Measurements from ENCODE around the gene MXD3. TPM values are rescaled to one million over a fixed set of nuclear protein-coding genes. Genes with fewer than 3 reads are reported as not detected.

The MXD3 gene
- total and polyA plus RNA-seq, 10 of the 15 experiments (the other 5 are each of a cell fraction or from before 2014, with no cell fraction given): 0.24 to 29.8 (median 13.5) TPM

DNA sequence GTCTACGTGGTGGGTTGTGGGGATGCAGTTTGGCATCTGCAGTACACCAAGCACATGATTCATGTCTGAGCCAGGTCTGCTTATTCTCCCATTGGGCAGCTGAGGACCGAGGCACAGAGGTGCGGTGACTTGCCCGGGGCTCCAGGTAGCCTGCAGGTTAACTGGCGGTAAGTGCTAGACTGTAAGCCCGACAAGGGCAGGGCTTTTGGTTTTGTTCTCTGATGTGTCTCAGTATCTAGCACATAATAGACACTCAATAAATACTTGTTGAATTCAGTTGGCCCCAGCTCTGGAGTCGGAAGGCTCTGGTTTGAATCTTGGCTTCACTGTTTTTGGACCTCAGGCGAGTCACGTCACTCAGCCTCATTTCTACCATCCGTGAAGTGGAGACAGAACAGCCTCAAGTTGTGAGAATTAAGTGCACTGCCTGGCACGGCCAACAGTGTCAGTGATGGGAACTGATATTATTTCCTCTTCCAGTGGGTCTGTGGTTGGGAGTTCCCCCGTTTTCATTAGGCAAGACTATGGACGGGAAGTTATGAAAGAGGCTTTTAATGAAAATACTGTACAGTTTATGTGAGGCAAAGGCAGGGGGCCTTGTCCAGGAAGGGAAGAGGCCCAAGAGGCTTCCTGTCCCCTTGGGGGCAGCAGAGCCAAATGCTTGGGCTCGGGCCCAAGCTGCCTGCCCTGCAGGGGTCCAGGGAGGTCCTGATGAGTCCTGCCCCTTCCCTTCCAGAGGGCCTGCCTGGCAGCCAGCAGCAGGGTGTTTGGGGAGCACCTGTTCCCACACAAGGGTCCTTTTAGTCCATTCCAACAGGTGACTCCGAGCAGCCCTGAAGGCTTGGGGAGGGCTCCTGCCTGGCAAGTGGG is 4.8 kb downstream of the MXD3 start:
- peaks cover 7 to 16% of the 10 kb centered on the region in 2 experiments for H3K36me3 ChIP-seq (ENCODE audit: control insufficient read depth in 2 of 2, insufficient read depth in 2 of 2, low read length in 1 of 2)
- TF ChIP-seq NFIC (IDR thresholded peaks at IDR 0.05; ENCODE audit: low read depth, low read length): 0 out of 2 replicates have a peak, but pooled peaks have one; percentile 28
- TF ChIP-seq ZNF217 (IDR thresholded peaks at IDR 0.05): no peak
- no peak for TF ChIP-seq MXI1 (IDR thresholded peaks at IDR 0.05; ENCODE audit: low read depth, low read length)
- no peak for TF ChIP-seq SMARCA5 (IDR thresholded peaks at IDR 0.05)
- TF ChIP-seq POLR2AphosphoS5 (IDR thresholded peaks at IDR 0.05; ENCODE audit: low read length): peak; percentile 47; the same call in 1 of the 2 replicates
- peak in 2 of 3 experiments; percentile 6 to 10; a peak in 1 of 6 replicates for TF ChIP-seq CTCF (IDR thresholded peaks at IDR 0.05 in 2 of 3, conservative IDR thresholded peaks at IDR 0.05 in 1 of 3; ENCODE audit: control insufficient read depth in 2 of 3, extremely low read depth in 1 of 3, insufficient read depth in 1 of 3, low read depth in 3 of 3, low read length in 3 of 3)
- peak; percentile 61 for TF ChIP-seq RUNX3 (IDR thresholded peaks at IDR 0.05; ENCODE audit: low read length)
- TF ChIP-seq BACH1 (IDR thresholded peaks at IDR 0.05; ENCODE audit: borderline replicate concordance): 0 out of 2 replicates have a peak, but pooled peaks have one; percentile 33
- TF ChIP-seq SP1 (IDR thresholded peaks at IDR 0.05; ENCODE audit: low read depth, low read length): no peak
- TF ChIP-seq, protein P1, sequence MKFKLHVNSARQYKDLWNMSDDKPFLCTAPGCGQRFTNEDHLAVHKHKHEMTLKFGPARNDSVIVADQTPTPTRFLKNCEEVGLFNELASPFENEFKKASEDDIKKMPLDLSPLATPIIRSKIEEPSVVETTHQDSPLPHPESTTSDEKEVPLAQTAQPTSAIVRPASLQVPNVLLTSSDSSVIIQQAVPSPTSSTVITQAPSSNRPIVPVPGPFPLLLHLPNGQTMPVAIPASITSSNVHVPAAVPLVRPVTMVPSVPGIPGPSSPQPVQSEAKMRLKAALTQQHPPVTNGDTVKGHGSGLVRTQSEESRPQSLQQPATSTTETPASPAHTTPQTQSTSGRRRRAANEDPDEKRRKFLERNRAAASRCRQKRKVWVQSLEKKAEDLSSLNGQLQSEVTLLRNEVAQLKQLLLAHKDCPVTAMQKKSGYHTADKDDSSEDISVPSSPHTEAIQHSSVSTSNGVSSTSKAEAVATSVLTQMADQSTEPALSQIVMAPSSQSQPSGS (IDR thresholded peaks at IDR 0.05; ENCODE audit: low read length): 0 out of 2 replicates have a peak, but pooled peaks have one; percentile 29
- no peaks in the 10 kb centered on the region for H4K20me1 ChIP-seq (ENCODE audit: control insufficient read depth, insufficient read depth)
- in situ Hi-C loops (cut with MboI) (no loop called here), intact Hi-C loops (cut with micrococcal nuclease; ENCODE audit: unreplicated experiment) (loop anchor here (10.0 kb wide), 1 partner anchor 288 kb away; the partner anchor contains the start of gene TMED9)
- H2AFZ ChIP-seq (ENCODE audit: control insufficient read depth, low read depth, low read length): no peak overlapping the region
- H3K9me3 ChIP-seq (replicated peaks; ENCODE audit: control insufficient read depth, insufficient read depth, low read length): no peaks in the 10 kb centered on the region
- ATAC-seq: no peak
- BruUV-seq (replicated peaks): no TSS peak
- H3K27ac ChIP-seq (ENCODE audit: control insufficient read depth, insufficient read depth): no peak overlapping the region; the same call in 1 of the 2 replicates
- POLR2A ChIA-PET: no interaction called here
- no peak for DNase-seq (ENCODE audit: low read depth, low spot score)
- peaks cover 48% of the 10 kb centered on the region for H3K79me2 ChIP-seq (ENCODE audit: control insufficient read depth, insufficient read depth, low read length)
- SMC1A ChIA-PET (ENCODE audit: uncharacterized antibody, unreplicated experiment): interaction anchor here (1.4 kb wide), 1 partner anchor 152 kb away, joined by 3 read pairs; no protein-coding TSS in a partner anchor
- RAD21 ChIA-PET (ENCODE audit: unreplicated experiment): no interaction called here
- whole genome bisulfite sequencing (ENCODE audit: insufficient coverage, insufficient replicate concordance, low lambda C conversion rate, missing lambda C conversion rate): 50% methylated on average over 15 of the region's 15 CpGs
- H3K9ac ChIP-seq (ENCODE audit: control insufficient read depth, insufficient read depth, low read length): no peak overlapping the region
- no peaks in the 10 kb centered on the region for H3K27me3 ChIP-seq (replicated peaks in 1 of 2; ENCODE audit: control insufficient read depth in 2 of 2, insufficient read depth in 2 of 2, low read length in 1 of 2)
- no peak for FAIRE-seq
- peaks cover 26% of the 10 kb centered on the region for H3K4me1 ChIP-seq (ENCODE audit: control insufficient read depth, insufficient read depth, low read length)
- H3K4me3 ChIP-seq: no peak overlapping the region
- CTCF ChIA-PET: interaction anchor here (1.0 to 3.6 kb wide), 3 partner anchors 12 to 195 kb away, joined by 3 to 22 read pairs (median 4); no protein-coding TSS in a partner anchor
- no peak overlapping the region for H3K4me2 ChIP-seq (ENCODE audit: control insufficient read depth, insufficient read depth)

All from GM12878 (cell line).